HPDE6-E6E7 (cell line): ENCODE data around the gene ZBTB49.
A peak's percentile ranks its signal among the peaks of the same experiment; 100 is the strongest.

Experiments
- DNase-seq: peaks from one replicate; pipeline ENCODE4 v3.0.0; 2011; ENCODE audit warnings: missing footprints; ENCODE audit errors: extremely low spot score

ZBTB49 gene

GRCh38 chr4:4277531-4277930, 12.5 kb upstream of the ZBTB49 start:
- DNase-seq: no peak

- no peak for DNase-seq
These were observed 8.3 kb upstream of the ZBTB49 start for GRCh38 chr4:4281787-4282186.

GRCh38 chr4:4284827-4285618, 5.0 kb upstream of the ZBTB49 start:
- DNase-seq: no peak

GRCh38 chr4:4288098-4288497, 2.0 kb upstream of the ZBTB49 start:
- no peak for DNase-seq

- DNase-seq: no peak
These were observed 996 bp upstream of the ZBTB49 start for GRCh38 chr4:4289055-4289454.

- no peak for DNase-seq
These were observed 482 bp upstream of the ZBTB49 start for GRCh38 chr4:4289597-4289940.

GRCh38 chr4:4293279-4293678, 3.2 kb downstream of the ZBTB49 start:
- DNase-seq: no peak

- no peak for DNase-seq
These were observed 6.3 kb downstream of the ZBTB49 start for GRCh38 chr4:4296283-4296846.

- no peak for DNase-seq
These were observed 9.0 kb downstream of the ZBTB49 start for GRCh38 chr4:4299006-4299405.

- DNase-seq: no peak
These were observed 11.9 kb downstream of the ZBTB49 start for GRCh38 chr4:4302001-4302400.

GRCh38 chr4:4302416-4302815, 12.4 kb downstream of the ZBTB49 start:
- peak; percentile 54 for DNase-seq

GRCh38 chr4:4306920-4307319, 16.9 kb downstream of the ZBTB49 start:
- no peak for DNase-seq

- DNase-seq: no peak
These were observed 18.9 kb downstream of the ZBTB49 start for GRCh38 chr4:4308800-4309441.

GRCh38 chr4:4311193-4311592, 21.1 kb downstream of the ZBTB49 start:
- no peak for DNase-seq

- no peak for DNase-seq
These were observed 25.6 kb downstream of the ZBTB49 start for GRCh38 chr4:4315461-4316149.

- no peak for DNase-seq
These were observed 26.1 kb downstream of the ZBTB49 start for GRCh38 chr4:4316150-4316495.

- DNase-seq: no peak
These were observed 27.6 kb downstream of the ZBTB49 start for GRCh38 chr4:4317496-4318232.

- no peak for DNase-seq
These were observed 30.5 kb downstream of the ZBTB49 start for GRCh38 chr4:4320528-4320927.

- DNase-seq: no peak
These were observed 31.1 kb downstream of the ZBTB49 start for GRCh38 chr4:4320951-4321714.

- DNase-seq: no peak
These were observed 32.1 kb downstream of the ZBTB49 start for GRCh38 chr4:4321951-4322688.
